HepG2 (cell line): ENCODE results near the gene GSK3B. TPM values are rescaled to one million over a fixed set of nuclear protein-coding genes. Genes with fewer than 3 reads are reported as not detected.

Experiments used
- ATAC-seq: fragments of 200-7000 bp; cut with Tn5 transposase; 3 replicates; pipeline ENCODE4 v1.9.1; 2020; ENCODE audit warnings: mild to moderate bottlenecking, moderate library complexity
- BruUV-seq: library from RNA; stranded (reverse); fragments of 400-500 nt; replicated peaks from 2 replicates; lab custom pipeline; 2021; lab: Mats Ljungman, UMichigan
- CTCF ChIA-PET: fragments of 300-600 bp; formaldehyde crosslinking; extraction: SDS; loops from one replicate; lab custom pipeline; 2021; ENCODE audit warnings: low total read pairs, inconsistent platforms, low intra/inter-chr PET ratio; lab: Yijun Ruan, JAX
- POLR2A ChIA-PET: fragments of 350-600 bp; sonication (Branson Sonifier 250); formaldehyde crosslinking; loops from one replicate; lab custom pipeline; 2020; ENCODE audit warnings: antibody characterized with exemption, inconsistent platforms; lab: Yijun Ruan, JAX
- DNase-seq: peaks from one replicate; pipeline ENCODE4 v3.0.0-alpha.2; 2015; ENCODE audit warnings: low spot score
- FAIRE-seq: peaks from 3 replicates; lab custom pipeline; 2011; peaks lifted over from hg19 to GRCh38; lab: Jason Lieb, UNC
- H2AFZ ChIP-seq: one replicate; pipeline ENCODE4 v1.6.1; 2011; ENCODE audit warnings: low read length, inconsistent platforms
- H3K27ac ChIP-seq: fragments of 300-600 bp; 3 replicates; pipeline ENCODE4 v1.8.0; 2011; ENCODE audit warnings: mixed run types, mild to moderate bottlenecking, mixed read lengths, low read length, inconsistent platforms; ENCODE audit not compliant: insufficient read depth; ENCODE audit errors: extremely low read length
- H3K27me3 ChIP-seq, 2 experiments: fragments of 200-600 bp in 1 of 2; 2 replicates in 1 of 2; 3 replicates in 1 of 2; pipeline versions ENCODE4 v1.6.0 to v1.8.0; 2011; ENCODE audit warnings: low read length in 2 of 2, mild to moderate bottlenecking in 2 of 2, moderate library complexity in 2 of 2, inconsistent platforms in 1 of 2; ENCODE audit not compliant: insufficient read depth in 2 of 2, control insufficient read depth in 1 of 2
- H3K36me3 ChIP-seq, 2 experiments: fragments of 200-600 bp in 1 of 2; replicated peaks in 1 of 2; 2 replicates in 1 of 2; 3 replicates in 1 of 2; pipeline versions ENCODE4 v1.5.1 to v1.8.0; 2011; ENCODE audit warnings: low read length in 2 of 2, inconsistent platforms in 1 of 2; ENCODE audit not compliant: insufficient read depth in 2 of 2, control insufficient read depth in 1 of 2
- H3K4me1 ChIP-seq: 2 replicates; pipeline ENCODE4 v1.5.1; 2012; ENCODE audit warnings: low read length, inconsistent platforms; ENCODE audit not compliant: insufficient read depth
- H3K4me2 ChIP-seq: 2 replicates; pipeline ENCODE4 v1.6.0; 2011; ENCODE audit warnings: low read depth, low read length, inconsistent platforms
- H3K4me3 ChIP-seq, 3 experiments: fragments of 200-600 bp in 1 of 3; sonication (generic), shearing (Covaris generic) in 1 of 3; replicated peaks in 1 of 3; 2 replicates each; pipeline ENCODE4 v1.5.1; 2011 to 2016; ENCODE audit warnings: low read length in 3 of 3, inconsistent platforms in 2 of 3, low read depth in 2 of 3, mild to moderate bottlenecking in 2 of 3, control low read depth in 1 of 3, mixed read lengths in 1 of 3; ENCODE audit not compliant: insufficient read depth in 1 of 3
- H3K79me2 ChIP-seq: one replicate; pipeline ENCODE4 v1.6.1; 2011; ENCODE audit warnings: low read length, inconsistent platforms; ENCODE audit not compliant: insufficient read depth
- H3K9ac ChIP-seq: 2 replicates; pipeline ENCODE4 v1.6.0; 2011; ENCODE audit warnings: mild to moderate bottlenecking, low read depth, low read length, inconsistent platforms; ENCODE audit not compliant: insufficient read depth
- H3K9me3 ChIP-seq: 2 replicates; pipeline ENCODE4 v1.5.1; 2012; ENCODE audit warnings: mild to moderate bottlenecking, low read length
- H4K20me1 ChIP-seq: 2 replicates; pipeline ENCODE4 v1.6.0; 2011; ENCODE audit warnings: inconsistent platforms, mild to moderate bottlenecking, low read length, moderate library complexity; ENCODE audit not compliant: insufficient read depth
- EED ChIP-seq: sonication (generic); formaldehyde crosslinking; IDR thresholded peaks from 2 replicates; pipeline ENCODE4 v1.5.0; 2020; ENCODE audit warnings: mild to moderate bottlenecking, missing genetic modification reagents
- HNRNPLL ChIP-seq: fragments of 200-400 bp; formaldehyde crosslinking; IDR thresholded peaks from 2 replicates; pipeline ENCODE4 v1.6.1; 2017; ENCODE audit warnings: mild to moderate bottlenecking, low read depth, low read length; ENCODE audit not compliant: poor library complexity, severe bottlenecking
- MEF2D ChIP-seq: sonication (generic); formaldehyde crosslinking; IDR thresholded peaks from 2 replicates; pipeline ENCODE4 v1.5.1; 2020; ENCODE audit warnings: mild to moderate bottlenecking, missing genetic modification reagents
- ZNF230 ChIP-seq: sonication (generic); formaldehyde crosslinking; IDR thresholded peaks from 2 replicates; pipeline ENCODE4 v1.4.0; 2020; ENCODE audit warnings: mild to moderate bottlenecking, missing genetic modification reagents
- WGBS: methylation state at CpG from one replicate; pipeline ENCODE4 v1.1.6; 2017; ENCODE audit warnings: low lambda C conversion rate; 5-methylcytosine and 5-hydroxymethylcytosine counted together
- in situ Hi-C: cut with HindIII; loops from 2 replicates; pipeline ENCODE4 v1.10.0; 2017; ENCODE audit warnings: low pct_unique_long_range_greater_than_20kb; ENCODE audit not compliant: extremely low pct_ligation_motif_present
- intact Hi-C: fragments of 100-400 bp; cut with micrococcal nuclease; formaldehyde crosslinking; loops from one replicate; pipeline ENCODE4 v1.10.0; 2022; ENCODE audit not compliant: unreplicated experiment
- polyA plus RNA-seq, 8 experiments: library from polyadenylated mRNA; depleted of rRNA in 3 of 8; stranded (reverse) in 7 of 8; unstranded in 1 of 8; fragments of >200 nt; fragmentation: Illumina TruSeq in 4 of 8; extraction: Trizol in 4 of 8; gene quantifications; 2 replicates each; pipeline versions ENCODE4 v1.2.1 to v1.2.3, GENCODE V29; 2011 to 2016; ENCODE audit warnings: low read depth in 4 of 8, missing spikeins in 1 of 8, mixed read lengths in 1 of 8; ENCODE audit not compliant: insufficient read depth in 1 of 8
- total RNA-seq, 5 experiments: library from RNA; depleted of rRNA; stranded (reverse); fragments of >200 nt; fragmentation: Illumina TruSeq; extraction: Trizol; gene quantifications; 2 replicates each; pipeline ENCODE4 v1.2.3, GENCODE V29; 2016; ENCODE audit warnings: low read depth in 1 of 5
- TF ChIP-seq, protein P1 (sequence below): sonication (generic); formaldehyde crosslinking; IDR thresholded peaks from 2 replicates; pipeline ENCODE4 v1.9.0; 2021; ENCODE audit warnings: mild to moderate bottlenecking, missing genetic modification reagents
- TF ChIP-seq, protein P2 (sequence below): sonication (generic); formaldehyde crosslinking; IDR thresholded peaks from 2 replicates; pipeline ENCODE4 v1.4.0; 2020; ENCODE audit warnings: mild to moderate bottlenecking, missing genetic modification reagents, borderline replicate concordance

The GSK3B gene
- total and polyA plus RNA-seq, 2 of the 13 experiments (the other 11 are each of a cell fraction or from before 2014, with no cell fraction given) = 22.3 to 30.1 TPM

DNA sequence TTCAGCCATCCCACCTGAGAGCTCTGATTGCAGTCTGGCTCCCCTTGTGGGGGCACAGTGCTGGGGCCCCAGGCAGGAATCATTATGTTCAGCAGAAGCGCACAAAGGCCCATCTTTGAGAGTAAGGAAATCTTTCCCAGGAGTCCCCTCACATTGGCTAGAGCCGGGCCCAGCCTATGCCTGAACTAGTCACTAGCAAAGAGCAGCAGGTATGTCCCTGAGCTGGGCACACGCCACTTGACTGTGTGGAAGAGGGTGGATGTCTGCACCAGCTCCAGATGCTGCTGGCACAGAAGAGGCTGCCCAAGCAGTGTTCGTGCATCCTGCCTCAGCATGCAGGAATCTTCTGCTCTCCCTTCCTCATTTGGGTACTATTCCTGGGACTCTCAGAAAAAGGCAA lies 286.0 kb downstream of the GSK3B start:
- DNase-seq (no peak), FAIRE-seq (no peak), ATAC-seq (no peak)
- Histone ChIP-seq H3K4me1 (no peaks in the 10 kb centered on the region), H3K27me3 (no peaks in the 10 kb centered on the region), H3K79me2 (no peaks in the 10 kb centered on the region), H3K9ac (no peak overlapping the region), H3K4me3 (no peak overlapping the region), H3K27ac (no peak overlapping the region), H4K20me1 (no peaks in the 10 kb centered on the region), H3K4me2 (no peak overlapping the region), H3K36me3 (peaks cover 4 to 6% of the 10 kb centered on the region in 2 experiments; a peak in 2 of 5 replicates), H3K9me3 (no peaks in the 10 kb centered on the region), H2AFZ (no peak overlapping the region)
- ChIA-PET POLR2A (interaction anchor here (2.1 kb wide), 1 partner anchor 13 kb away, joined by 6 read pairs; no protein-coding TSS in a partner anchor), CTCF (no interaction called here)
- BruUV-seq = no TSS peak
- WGBS = 100% methylated on average over 2 of the region's 4 CpGs
- intact Hi-C loops = no loop called here
- in situ Hi-C loops = no loop called here
- TF ChIP-seq ZNF230 (CRISPR knock-in tag) (no peak), EED (no peak), MEF2D (CRISPR knock-in tag) (no peak), HNRNPLL (no peak)

DNA sequence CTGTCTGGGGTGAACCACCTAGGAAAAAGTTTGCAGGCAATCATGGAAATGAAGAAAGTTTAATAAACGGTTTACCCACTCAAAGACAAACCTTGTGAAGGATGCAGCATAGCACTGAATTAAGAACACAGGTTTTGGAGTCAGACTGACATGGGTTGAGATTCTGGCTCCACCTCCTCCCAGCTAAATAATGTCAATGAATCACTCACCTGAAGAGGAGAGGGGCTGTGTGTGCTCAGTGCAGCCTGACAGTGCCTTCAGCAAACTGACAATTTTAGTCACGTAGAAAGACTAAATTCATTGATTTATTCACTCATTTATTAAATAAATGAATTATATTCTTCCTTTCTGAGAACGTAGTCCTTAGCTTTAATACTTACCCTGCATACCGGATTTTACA lies 293.4 kb downstream of the GSK3B start:
- in situ Hi-C loops = no loop called here
- no peak for ATAC-seq
- TF ChIP-seq, protein P1, sequence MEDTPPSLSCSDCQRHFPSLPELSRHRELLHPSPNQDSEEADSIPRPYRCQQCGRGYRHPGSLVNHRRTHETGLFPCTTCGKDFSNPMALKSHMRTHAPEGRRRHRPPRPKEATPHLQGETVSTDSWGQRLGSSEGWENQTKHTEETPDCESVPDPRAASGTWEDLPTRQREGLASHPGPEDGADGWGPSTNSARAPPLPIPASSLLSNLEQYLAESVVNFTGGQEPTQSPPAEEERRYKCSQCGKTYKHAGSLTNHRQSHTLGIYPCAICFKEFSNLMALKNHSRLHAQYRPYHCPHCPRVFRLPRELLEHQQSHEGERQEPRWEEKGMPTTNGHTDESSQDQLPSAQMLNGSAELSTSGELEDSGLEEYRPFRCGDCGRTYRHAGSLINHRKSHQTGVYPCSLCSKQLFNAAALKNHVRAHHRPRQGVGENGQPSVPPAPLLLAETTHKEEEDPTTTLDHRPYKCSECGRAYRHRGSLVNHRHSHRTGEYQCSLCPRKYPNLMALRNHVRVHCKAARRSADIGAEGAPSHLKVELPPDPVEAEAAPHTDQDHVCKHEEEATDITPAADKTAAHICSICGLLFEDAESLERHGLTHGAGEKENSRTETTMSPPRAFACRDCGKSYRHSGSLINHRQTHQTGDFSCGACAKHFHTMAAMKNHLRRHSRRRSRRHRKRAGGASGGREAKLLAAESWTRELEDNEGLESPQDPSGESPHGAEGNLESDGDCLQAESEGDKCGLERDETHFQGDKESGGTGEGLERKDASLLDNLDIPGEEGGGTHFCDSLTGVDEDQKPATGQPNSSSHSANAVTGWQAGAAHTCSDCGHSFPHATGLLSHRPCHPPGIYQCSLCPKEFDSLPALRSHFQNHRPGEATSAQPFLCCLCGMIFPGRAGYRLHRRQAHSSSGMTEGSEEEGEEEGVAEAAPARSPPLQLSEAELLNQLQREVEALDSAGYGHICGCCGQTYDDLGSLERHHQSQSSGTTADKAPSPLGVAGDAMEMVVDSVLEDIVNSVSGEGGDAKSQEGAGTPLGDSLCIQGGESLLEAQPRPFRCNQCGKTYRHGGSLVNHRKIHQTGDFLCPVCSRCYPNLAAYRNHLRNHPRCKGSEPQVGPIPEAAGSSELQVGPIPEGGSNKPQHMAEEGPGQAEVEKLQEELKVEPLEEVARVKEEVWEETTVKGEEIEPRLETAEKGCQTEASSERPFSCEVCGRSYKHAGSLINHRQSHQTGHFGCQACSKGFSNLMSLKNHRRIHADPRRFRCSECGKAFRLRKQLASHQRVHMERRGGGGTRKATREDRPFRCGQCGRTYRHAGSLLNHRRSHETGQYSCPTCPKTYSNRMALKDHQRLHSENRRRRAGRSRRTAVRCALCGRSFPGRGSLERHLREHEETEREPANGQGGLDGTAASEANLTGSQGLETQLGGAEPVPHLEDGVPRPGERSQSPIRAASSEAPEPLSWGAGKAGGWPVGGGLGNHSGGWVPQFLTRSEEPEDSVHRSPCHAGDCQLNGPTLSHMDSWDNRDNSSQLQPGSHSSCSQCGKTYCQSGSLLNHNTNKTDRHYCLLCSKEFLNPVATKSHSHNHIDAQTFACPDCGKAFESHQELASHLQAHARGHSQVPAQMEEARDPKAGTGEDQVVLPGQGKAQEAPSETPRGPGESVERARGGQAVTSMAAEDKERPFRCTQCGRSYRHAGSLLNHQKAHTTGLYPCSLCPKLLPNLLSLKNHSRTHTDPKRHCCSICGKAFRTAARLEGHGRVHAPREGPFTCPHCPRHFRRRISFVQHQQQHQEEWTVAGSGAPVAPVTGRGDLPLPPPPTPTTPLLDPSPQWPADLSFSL (CRISPR knock-in tag) = no peak
- TF ChIP-seq, protein P2, sequence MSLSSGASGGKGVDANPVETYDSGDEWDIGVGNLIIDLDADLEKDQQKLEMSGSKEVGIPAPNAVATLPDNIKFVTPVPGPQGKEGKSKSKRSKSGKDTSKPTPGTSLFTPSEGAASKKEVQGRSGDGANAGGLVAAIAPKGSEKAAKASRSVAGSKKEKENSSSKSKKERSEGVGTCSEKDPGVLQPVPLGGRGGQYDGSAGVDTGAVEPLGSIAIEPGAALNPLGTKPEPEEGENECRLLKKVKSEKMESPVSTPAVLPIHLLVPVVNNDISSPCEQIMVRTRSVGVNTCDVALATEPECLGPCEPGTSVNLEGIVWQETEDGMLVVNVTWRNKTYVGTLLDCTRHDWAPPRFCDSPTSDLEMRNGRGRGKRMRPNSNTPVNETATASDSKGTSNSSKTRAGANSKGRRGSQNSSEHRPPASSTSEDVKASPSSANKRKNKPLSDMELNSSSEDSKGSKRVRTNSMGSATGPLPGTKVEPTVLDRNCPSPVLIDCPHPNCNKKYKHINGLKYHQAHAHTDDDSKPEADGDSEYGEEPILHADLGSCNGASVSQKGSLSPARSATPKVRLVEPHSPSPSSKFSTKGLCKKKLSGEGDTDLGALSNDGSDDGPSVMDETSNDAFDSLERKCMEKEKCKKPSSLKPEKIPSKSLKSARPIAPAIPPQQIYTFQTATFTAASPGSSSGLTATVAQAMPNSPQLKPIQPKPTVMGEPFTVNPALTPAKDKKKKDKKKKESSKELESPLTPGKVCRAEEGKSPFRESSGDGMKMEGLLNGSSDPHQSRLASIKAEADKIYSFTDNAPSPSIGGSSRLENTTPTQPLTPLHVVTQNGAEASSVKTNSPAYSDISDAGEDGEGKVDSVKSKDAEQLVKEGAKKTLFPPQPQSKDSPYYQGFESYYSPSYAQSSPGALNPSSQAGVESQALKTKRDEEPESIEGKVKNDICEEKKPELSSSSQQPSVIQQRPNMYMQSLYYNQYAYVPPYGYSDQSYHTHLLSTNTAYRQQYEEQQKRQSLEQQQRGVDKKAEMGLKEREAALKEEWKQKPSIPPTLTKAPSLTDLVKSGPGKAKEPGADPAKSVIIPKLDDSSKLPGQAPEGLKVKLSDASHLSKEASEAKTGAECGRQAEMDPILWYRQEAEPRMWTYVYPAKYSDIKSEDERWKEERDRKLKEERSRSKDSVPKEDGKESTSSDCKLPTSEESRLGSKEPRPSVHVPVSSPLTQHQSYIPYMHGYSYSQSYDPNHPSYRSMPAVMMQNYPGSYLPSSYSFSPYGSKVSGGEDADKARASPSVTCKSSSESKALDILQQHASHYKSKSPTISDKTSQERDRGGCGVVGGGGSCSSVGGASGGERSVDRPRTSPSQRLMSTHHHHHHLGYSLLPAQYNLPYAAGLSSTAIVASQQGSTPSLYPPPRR (CRISPR knock-in tag) = no peak

More for the DNA sequence above, 293.4 kb downstream of the GSK3B start:
- intact Hi-C loops = no loop called here
- 92% methylated on average over 4 of the region's 4 CpGs for WGBS
- no peak for DNase-seq
- Histone ChIP-seq H3K36me3 (no peaks in the 10 kb centered on the region), H3K4me2 (no peak overlapping the region), H3K79me2 (no peaks in the 10 kb centered on the region), H3K4me1 (peaks cover 24% of the 10 kb centered on the region), H2AFZ (no peak overlapping the region), H3K27me3 (no peaks in the 10 kb centered on the region), H4K20me1 (no peaks in the 10 kb centered on the region), H3K4me3 (no peak overlapping the region), H3K9me3 (no peaks in the 10 kb centered on the region), H3K27ac (no peak overlapping the region), H3K9ac (no peak overlapping the region)
- BruUV-seq = no TSS peak
- POLR2A ChIA-PET = interaction anchor here (0.9 kb wide), 1 partner anchor 13 kb away, joined by 3 read pairs; no protein-coding TSS in a partner anchor
- no peak for FAIRE-seq
- CTCF ChIA-PET = no interaction called here
